NB4 (cell line): ENCODE measurements around the gene HS3ST2.

Source experiments
- CTCF ChIP-seq: IDR thresholded peaks from one replicate; pipeline ENCODE4 v1.5.1; 2012; ENCODE audit warnings: low read depth, low read length
- MAX ChIP-seq: IDR thresholded peaks from 2 replicates; pipeline ENCODE4 v1.6.1; 2011; ENCODE audit warnings: low read depth, low read length
- MYC ChIP-seq: IDR thresholded peaks from 2 replicates; pipeline ENCODE4 v1.6.1; 2011; ENCODE audit warnings: low read depth, low read length

- no peak for TF ChIP-seq CTCF
- TF ChIP-seq MAX: no peak
- TF ChIP-seq MYC: no peak
Measured at GRCh38 chr16:22849517-22849916, 35.6 kb downstream of the HS3ST2 start.
